Endothelial cell of umbilical vein (primary cell): ENCODE measurements around the gene CCDC66. TPM values are rescaled to one million over a fixed set of nuclear protein-coding genes. Genes with fewer than 3 reads are reported as not detected.

ENCODE experiments used
- BruUV-seq: library from RNA; stranded (reverse); fragments of 400-500 nt; replicated peaks from 2 replicates; lab custom pipeline; 2021; lab: Mats Ljungman, UMichigan
- CTCF ChIA-PET: fragments of 300-600, 350-600 bp; sonication (Branson Sonifier 250); formaldehyde crosslinking; loops from one replicate; lab custom pipeline; 2021; ENCODE audit warnings: antibody characterized with exemption, inconsistent platforms; lab: Charles Lee
- POLR2A ChIA-PET: fragments of 300-600, 350-600 bp; sonication (Branson Sonifier 250); formaldehyde crosslinking; loops from one replicate; lab custom pipeline; 2021; ENCODE audit warnings: antibody characterized with exemption, inconsistent platforms; lab: Charles Lee
- DNase-seq: peaks from one replicate; pipeline ENCODE4 v3.0.0-alpha.2; 2011; ENCODE audit warnings: low read depth, low spot score
- FAIRE-seq: peaks from 2 replicates; lab custom pipeline; 2011; peaks lifted over from hg19 to GRCh38; lab: Jason Lieb, UNC
- H2AFZ ChIP-seq: 2 replicates; pipeline ENCODE4 v1.6.0; 2012; ENCODE audit warnings: low read depth, low read length, control low read depth, inconsistent platforms
- H3K27ac ChIP-seq: 2 replicates; pipeline ENCODE4 v1.5.1; 2011; ENCODE audit warnings: low read depth, mild to moderate bottlenecking, control low read depth, low read length, moderate library complexity; ENCODE audit not compliant: insufficient read depth
- H3K27me3 ChIP-seq, 2 experiments: 2 replicates each; pipeline versions ENCODE4 v1.6.0 to v1.6.1; 2011; ENCODE audit warnings: low read length in 2 of 2, mixed read lengths in 1 of 2; ENCODE audit not compliant: control insufficient read depth in 2 of 2, insufficient read depth in 2 of 2
- H3K36me3 ChIP-seq, 2 experiments: 2 replicates in 1 of 2; 3 replicates in 1 of 2; pipeline ENCODE4 v1.5.1; 2011; ENCODE audit warnings: low read length in 2 of 2, mild to moderate bottlenecking in 1 of 2, moderate library complexity in 1 of 2; ENCODE audit not compliant: control insufficient read depth in 2 of 2, insufficient read depth in 2 of 2; ENCODE audit errors: extremely low read depth in 1 of 2
- H3K4me1 ChIP-seq: 3 replicates; pipeline ENCODE4 v1.5.1; 2011; ENCODE audit warnings: mild to moderate bottlenecking, low read length; ENCODE audit not compliant: control insufficient read depth, insufficient read depth; ENCODE audit errors: extremely low read depth
- H3K4me2 ChIP-seq: 2 replicates; pipeline ENCODE4 v1.6.1; 2011; ENCODE audit warnings: low read length, control low read depth, mixed read lengths; ENCODE audit not compliant: insufficient read depth
- H3K4me3 ChIP-seq, 3 experiments: fragments of 200-600 bp in 1 of 3; sonication (generic), shearing (Covaris generic) in 1 of 3; replicated peaks in 1 of 3; 2 replicates each; pipeline ENCODE4 v1.5.1; 2011 to 2016; ENCODE audit warnings: control low read depth in 3 of 3, low read length in 3 of 3, mild to moderate bottlenecking in 2 of 3, inconsistent platforms in 1 of 3, low read depth in 1 of 3, moderate library complexity in 1 of 3; ENCODE audit not compliant: insufficient read depth in 1 of 3
- H3K79me2 ChIP-seq: 2 replicates; pipeline ENCODE4 v1.6.0; 2012; ENCODE audit warnings: low read length, inconsistent platforms; ENCODE audit not compliant: control insufficient read depth, insufficient read depth
- H3K9ac ChIP-seq: replicated peaks from 2 replicates; pipeline ENCODE3; 2011; ENCODE audit warnings: low read length, control low read depth; ENCODE audit not compliant: insufficient read depth; ENCODE audit errors: extremely low read depth
- H3K9me1 ChIP-seq: replicated peaks from 3 replicates; pipeline ENCODE4 v1.6.0; 2011; ENCODE audit warnings: mild to moderate bottlenecking, low read length; ENCODE audit not compliant: control insufficient read depth, insufficient read depth; ENCODE audit errors: extremely low read depth
- H3K9me3 ChIP-seq: replicated peaks from 2 replicates; pipeline ENCODE4 v1.5.1; 2012; ENCODE audit warnings: low read length, inconsistent platforms; ENCODE audit not compliant: control insufficient read depth, insufficient read depth
- H4K20me1 ChIP-seq: replicated peaks from 2 replicates; pipeline ENCODE3; 2011; ENCODE audit warnings: mild to moderate bottlenecking, low read length; ENCODE audit not compliant: control insufficient read depth, insufficient read depth; ENCODE audit errors: extremely low read depth
- EZH2 ChIP-seq: IDR thresholded peaks from 2 replicates; pipeline ENCODE4 v1.6.1; 2012; ENCODE audit warnings: borderline replicate concordance, low read depth, mild to moderate bottlenecking, moderate library complexity, low read length, inconsistent platforms; ENCODE audit not compliant: severe bottlenecking
- FOS ChIP-seq: IDR thresholded peaks from 2 replicates; pipeline ENCODE4 v1.6.1; 2011; ENCODE audit warnings: mild to moderate bottlenecking, low read length, moderate library complexity, borderline replicate concordance; ENCODE audit not compliant: insufficient read depth
- GATA2 ChIP-seq: IDR thresholded peaks from 2 replicates; pipeline ENCODE4 v1.7.0; 2011; ENCODE audit warnings: low read depth, mild to moderate bottlenecking, moderate library complexity, mixed read lengths, low read length; ENCODE audit not compliant: insufficient read length, insufficient read depth
- JUN ChIP-seq: IDR thresholded peaks from 2 replicates; pipeline ENCODE4 v1.6.1; 2011; ENCODE audit warnings: borderline replicate concordance, low read depth; ENCODE audit not compliant: insufficient read length, insufficient read depth
- MYC ChIP-seq: IDR thresholded peaks from one replicate; pipeline ENCODE4 v1.6.1; 2011; ENCODE audit warnings: mild to moderate bottlenecking, low read depth, low read length
- POLR2A ChIP-seq: IDR thresholded peaks from 2 replicates; pipeline ENCODE4 v1.6.1; 2012; ENCODE audit warnings: low read depth, mild to moderate bottlenecking, control low read depth, low read length
- POLR2AphosphoS5 ChIP-seq: IDR thresholded peaks from 2 replicates; pipeline ENCODE4 v1.6.1; 2012; ENCODE audit warnings: low read depth, mild to moderate bottlenecking, control low read depth, low read length, moderate library complexity; ENCODE audit not compliant: insufficient read depth
- dilution Hi-C: fragments of 300-500 bp; cut with MboI; formaldehyde crosslinking; loops from one replicate; pipeline ENCODE4 v1.15.0; 2019; ENCODE audit warnings: low sequenced_read_pairs; ENCODE audit not compliant: extremely low pct_ligation_motif_present
- intact Hi-C: fragments of 100-400 bp; cut with micrococcal nuclease; formaldehyde crosslinking; loops from one replicate; pipeline ENCODE4 v1.10.0; 2022
- polyA plus RNA-seq, 4 experiments: library from polyadenylated mRNA; depleted of rRNA in 3 of 4; stranded (reverse) in 3 of 4; unstranded in 1 of 4; fragments of >200 nt; gene quantifications; 2 replicates each; pipeline versions ENCODE4 v1.2.1 to v1.2.3, GENCODE V29; 2011 to 2012; ENCODE audit warnings: missing spikeins in 1 of 4
- total RNA-seq: library from RNA; stranded (reverse); gene quantifications from 2 replicates; pipeline ENCODE4 v1.2.3, GENCODE V29; 2021
- TF ChIP-seq, protein P1 (sequence below): IDR thresholded peaks from 2 replicates; pipeline ENCODE4 v1.6.1; 2011; ENCODE audit not compliant: insufficient read depth, insufficient read length
- TF ChIP-seq, protein P2 (sequence below), 2 donors: IDR thresholded peaks; 1 replicate in 1 of 2; 2 replicates in 1 of 2; pipeline ENCODE4 v1.5.1; 2011; ENCODE audit warnings: low read length in 2 of 2, mild to moderate bottlenecking in 2 of 2, moderate library complexity in 2 of 2, control low read depth in 1 of 2, inconsistent platforms in 1 of 2, low read depth in 1 of 2; ENCODE audit not compliant: insufficient read depth in 1 of 2; ENCODE audit errors: extremely low read depth in 1 of 2

The CCDC66 gene
- total and polyA plus RNA-seq, 2 donors (not counting 3 experiments of a cell fraction or from before 2014, with no cell fraction given), result 5.0 to 20.7 TPM

DNA sequence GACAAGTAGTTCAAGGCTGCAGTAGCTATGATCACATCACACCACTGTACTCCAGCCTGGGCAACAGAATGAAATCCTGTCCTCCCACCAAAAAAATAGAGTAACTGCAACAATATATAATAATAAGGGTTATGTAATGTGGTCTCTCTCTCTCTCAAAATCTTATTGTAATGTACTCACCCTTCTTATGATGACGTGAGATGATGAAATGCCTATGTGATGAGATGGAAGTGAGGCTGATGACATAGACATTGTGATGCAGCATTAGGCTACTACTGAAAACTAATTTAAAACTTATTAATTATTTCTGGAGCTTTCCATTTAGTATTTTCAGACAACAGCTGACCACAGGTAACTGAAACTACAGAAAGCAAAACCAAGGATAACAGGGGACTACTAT, 98.7 kb downstream of the CCDC66 start:
- BruUV-seq, result no TSS peak
- H3K9ac ChIP-seq, result no peak overlapping the region

More for the DNA sequence above, 98.7 kb downstream of the CCDC66 start:
- peaks cover 6 to 12% of the 10 kb centered on the region in 2 experiments for H3K36me3 ChIP-seq
- no peak overlapping the region for H3K4me3 ChIP-seq
- no peaks in the 10 kb centered on the region for H3K27me3 ChIP-seq
- peaks cover 5% of the 10 kb centered on the region for H3K79me2 ChIP-seq
- no peak for DNase-seq
- H3K27ac ChIP-seq, result no peak overlapping the region
- no peaks in the 10 kb centered on the region for H3K9me3 ChIP-seq
- ChIA-PET POLR2A (no interaction called here), CTCF (no interaction called here)
- H3K4me1 ChIP-seq, result no peaks in the 10 kb centered on the region
- no peaks in the 10 kb centered on the region for H4K20me1 ChIP-seq
- dilution Hi-C loops, result no loop called here
- intact Hi-C loops, result no loop called here
- H3K9me1 ChIP-seq, result no peaks in the 10 kb centered on the region
- TF ChIP-seq MYC (no peak), POLR2AphosphoS5 (no peak), POLR2A (no peak), EZH2 (no peak), GATA2 (no peak), JUN (no peak), FOS (no peak)
- TF ChIP-seq, protein P1, sequence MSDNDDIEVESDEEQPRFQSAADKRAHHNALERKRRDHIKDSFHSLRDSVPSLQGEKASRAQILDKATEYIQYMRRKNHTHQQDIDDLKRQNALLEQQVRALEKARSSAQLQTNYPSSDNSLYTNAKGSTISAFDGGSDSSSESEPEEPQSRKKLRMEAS, result no peak
- TF ChIP-seq, protein P2, sequence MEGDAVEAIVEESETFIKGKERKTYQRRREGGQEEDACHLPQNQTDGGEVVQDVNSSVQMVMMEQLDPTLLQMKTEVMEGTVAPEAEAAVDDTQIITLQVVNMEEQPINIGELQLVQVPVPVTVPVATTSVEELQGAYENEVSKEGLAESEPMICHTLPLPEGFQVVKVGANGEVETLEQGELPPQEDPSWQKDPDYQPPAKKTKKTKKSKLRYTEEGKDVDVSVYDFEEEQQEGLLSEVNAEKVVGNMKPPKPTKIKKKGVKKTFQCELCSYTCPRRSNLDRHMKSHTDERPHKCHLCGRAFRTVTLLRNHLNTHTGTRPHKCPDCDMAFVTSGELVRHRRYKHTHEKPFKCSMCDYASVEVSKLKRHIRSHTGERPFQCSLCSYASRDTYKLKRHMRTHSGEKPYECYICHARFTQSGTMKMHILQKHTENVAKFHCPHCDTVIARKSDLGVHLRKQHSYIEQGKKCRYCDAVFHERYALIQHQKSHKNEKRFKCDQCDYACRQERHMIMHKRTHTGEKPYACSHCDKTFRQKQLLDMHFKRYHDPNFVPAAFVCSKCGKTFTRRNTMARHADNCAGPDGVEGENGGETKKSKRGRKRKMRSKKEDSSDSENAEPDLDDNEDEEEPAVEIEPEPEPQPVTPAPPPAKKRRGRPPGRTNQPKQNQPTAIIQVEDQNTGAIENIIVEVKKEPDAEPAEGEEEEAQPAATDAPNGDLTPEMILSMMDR (IDR thresholded peaks at IDR 0.05; ENCODE audit: extremely low read depth in 1 of 2, insufficient read depth in 1 of 2, low read depth in 1 of 2, low read length in 2 of 2), result no peak
- FAIRE-seq, result no peak
- no peak overlapping the region for H3K4me2 ChIP-seq
- H2AFZ ChIP-seq, result no peak overlapping the region
